ENCODE measurements around the gene PPIL6.
A peak's percentile ranks its signal among the peaks of the same experiment; 100 is the strongest.

PPIL6 gene

DNA sequence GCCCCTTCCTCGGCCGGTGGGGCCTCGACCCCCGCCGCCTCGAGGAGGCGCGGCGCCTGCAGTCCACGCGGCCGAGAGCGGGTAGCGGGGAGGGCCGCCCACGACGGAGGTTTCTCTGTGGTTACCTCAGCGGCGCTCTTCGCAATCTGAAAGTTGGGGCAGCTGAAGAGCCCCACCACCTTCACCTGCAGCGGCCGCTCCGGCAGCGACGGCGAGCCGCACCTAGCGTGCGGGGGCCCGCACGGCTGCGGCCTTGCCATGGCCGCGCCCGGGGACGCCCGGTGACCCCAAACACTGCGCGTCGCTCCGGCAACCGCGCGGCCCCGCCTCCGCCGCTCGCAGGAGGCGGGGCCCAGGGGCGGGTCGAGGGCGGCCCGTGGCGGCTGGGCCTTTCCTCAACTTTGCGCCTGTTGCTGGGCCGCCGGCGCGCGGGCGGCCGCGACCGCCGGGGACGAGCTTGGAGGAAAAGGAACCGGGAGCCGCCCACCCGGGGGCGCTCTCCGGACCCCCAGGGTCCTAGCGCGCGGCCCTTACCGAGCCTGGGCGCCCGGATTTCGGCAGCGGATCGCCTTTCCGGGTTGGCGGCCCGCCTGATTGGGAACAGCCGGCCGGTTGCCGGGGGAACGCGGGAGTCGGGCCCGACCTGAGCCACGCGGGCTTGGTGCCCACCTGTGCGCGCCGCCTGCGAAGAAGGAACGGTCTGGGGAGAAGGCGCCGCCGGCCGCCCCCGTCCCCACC lies at the start of gene PPIL6, which contains the start of gene SMPD2:
Gene PPIL6, minus strand, starts transcription at position 298 of the 738 bp plus-strand sequence. Its CDS starts 38 bp downstream, at position 260.
Gene SMPD2, plus strand, starts transcription at position 394 of the 738 bp plus-strand sequence. CDS start 398 bp downstream, outside the sequence.
- DNase-seq (ENCODE audit: low read depth in 1 of 2, low spot score in 1 of 2) = peak; percentile 52 to 72

DNA sequence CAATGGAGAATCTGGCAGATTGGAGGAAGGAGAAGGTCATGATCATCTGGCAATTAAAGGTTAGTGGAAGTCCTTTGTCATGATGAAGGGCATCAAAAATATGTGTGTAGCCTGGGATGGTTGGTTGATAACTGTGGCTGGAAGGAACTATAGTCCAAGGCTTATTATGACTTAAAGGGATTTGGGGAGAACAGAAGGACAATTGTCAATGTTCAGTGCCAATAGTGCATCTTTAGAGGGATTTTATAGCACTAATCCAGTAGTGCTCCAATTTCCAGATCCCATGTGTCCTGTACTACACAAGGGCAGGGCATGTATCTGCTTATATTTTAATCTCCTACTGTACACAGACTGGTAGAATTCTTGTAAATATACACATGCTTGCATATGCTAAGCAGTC lies 47.6 kb upstream of the PPIL6 start:
- no peak for DNase-seq (ENCODE audit: low read depth in 1 of 2, low spot score in 1 of 2)

DNA sequence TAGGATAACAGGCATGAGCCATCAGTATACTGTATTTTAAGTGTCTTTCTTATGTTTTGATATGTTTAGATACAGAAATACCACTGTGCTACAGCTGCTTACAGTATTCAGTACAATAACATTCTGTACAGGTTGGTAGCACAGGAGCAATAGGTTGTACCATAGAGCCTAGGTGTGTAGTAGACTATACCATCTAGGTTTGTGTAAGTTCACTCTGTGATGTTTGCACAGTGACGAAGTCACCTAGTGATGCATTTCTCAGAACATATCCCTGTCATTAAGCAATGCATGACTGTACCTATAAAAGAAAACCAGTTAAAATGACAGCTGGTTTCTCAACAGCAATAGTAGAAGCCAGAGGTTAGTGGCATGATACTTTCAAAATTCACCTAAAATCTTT lies 45.6 kb upstream of the PPIL6 start:
- DNase-seq (ENCODE audit: low read depth in 1 of 2, low spot score in 1 of 2) = no peak

DNA sequence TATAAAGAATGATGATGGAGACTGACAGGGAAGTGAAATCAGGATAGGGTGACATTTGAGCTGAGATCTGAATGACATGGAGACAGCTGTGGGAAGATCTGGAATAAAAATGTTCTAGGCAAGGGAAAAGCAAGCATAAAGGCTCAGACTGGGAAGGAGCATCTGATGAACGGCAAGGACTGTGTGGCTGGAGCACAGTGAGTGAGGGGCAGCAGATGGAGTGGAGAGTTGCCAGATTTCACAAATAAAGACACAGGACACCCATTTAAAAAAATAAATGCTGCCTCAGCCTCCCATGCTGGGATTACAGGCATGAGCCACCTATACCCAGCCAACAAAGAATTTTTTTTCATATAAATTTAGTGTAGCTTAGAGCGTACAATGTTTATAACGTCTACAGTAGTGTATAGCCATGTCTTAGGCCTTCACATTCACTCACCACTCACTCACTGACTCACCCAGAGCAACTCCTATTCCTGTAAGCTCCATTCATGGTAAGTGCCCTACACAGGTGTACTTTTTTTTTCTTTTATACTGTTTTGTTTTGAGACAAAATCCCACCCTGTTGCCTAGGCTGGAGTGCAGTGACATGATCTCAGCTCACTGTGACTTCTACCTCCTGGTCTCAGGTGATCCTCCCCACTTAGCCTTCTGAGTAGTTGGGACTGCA lies 45.0 kb upstream of the PPIL6 start:
- DNase-seq (ENCODE audit: low read depth in 1 of 2, low spot score in 1 of 2) = no peak

DNA sequence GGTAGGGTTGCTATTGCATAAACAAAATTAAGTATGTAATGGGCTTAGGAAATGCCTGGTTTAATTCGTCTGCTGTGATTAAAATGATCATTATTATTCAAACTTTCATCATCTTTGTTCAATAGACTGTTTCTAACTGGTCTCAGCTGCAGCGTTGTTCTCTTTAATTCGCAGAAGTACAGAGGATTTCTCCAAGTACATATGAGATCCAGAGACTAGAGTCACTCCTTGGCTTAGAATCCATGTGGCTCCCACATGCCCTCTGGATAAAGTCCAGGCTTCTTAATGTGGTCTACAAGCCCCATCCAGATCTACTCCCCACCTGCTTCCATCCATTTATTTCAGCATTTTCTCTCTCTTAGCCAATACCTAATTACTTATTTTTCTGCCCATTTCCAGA lies 43.7 kb upstream of the PPIL6 start:
- DNase-seq (ENCODE audit: low read depth in 1 of 2, low spot score in 1 of 2) = no peak

DNA sequence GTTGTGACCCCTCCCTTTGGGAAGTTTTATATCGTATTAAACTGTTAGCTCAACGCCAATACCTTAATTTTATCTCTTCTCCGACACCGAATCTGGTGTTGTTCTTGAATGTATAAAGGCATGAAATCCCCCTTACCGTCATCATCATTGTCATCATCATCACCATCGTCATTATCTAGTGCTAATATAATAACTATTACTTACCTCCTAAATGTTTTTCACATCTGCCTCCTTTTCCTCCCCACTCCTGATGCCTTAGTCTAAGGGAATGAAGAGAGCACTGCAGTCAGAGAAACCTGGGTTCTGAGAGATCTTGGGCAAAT lies 43.3 kb upstream of the PPIL6 start:
- DNase-seq (ENCODE audit: low read depth in 1 of 2, low spot score in 1 of 2) = no peak

DNA sequence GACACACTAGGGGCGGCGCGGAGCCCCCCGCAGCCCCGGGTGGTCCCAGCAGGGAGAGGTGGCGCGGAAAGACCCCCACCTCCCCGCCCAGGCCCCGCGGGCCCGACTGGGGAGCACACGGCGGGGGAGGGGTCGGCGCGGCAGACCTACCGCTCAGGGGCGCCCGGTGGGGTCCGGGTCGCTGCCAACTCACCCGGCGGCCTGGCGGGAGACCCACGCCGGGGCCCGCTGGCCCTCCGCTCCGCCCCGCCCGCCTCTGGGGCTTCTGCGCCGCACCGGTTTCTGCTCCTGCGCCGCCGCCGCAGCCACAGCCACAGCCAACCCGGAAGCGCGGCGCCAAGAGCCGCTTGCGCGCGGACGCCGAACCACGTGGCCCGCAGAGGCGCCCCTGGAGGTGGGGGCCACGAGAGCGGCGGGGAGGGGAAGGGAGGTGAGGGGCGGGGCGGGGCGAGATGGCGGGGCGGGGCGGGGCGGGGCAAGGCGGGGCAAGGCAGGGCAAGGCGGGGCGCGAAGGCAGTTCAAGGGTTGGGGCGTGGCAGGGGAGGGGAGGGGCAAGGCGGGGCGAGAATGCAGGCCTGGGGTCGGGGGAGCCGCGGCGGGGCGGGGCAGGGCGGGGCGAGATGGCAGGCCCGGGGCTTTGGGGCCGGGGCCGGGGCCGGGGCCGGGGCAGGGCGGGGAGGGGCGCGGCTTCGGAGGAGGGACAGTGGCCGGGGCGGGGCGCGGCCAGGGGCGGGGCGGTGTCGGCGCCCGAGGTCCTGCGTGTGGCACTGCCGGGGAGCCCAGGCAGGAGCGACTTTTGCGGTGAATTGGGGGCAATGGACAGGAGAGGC lies 42.7 kb upstream of the PPIL6 start, which contains the start of gene ZBTB24:
Gene ZBTB24, minus strand, starts transcription at position 315 of the 830 bp plus-strand sequence. CDS start 1,193 bp downstream, outside the sequence.
- peak; percentile 76 to 89 for DNase-seq (ENCODE audit: low read depth in 1 of 2, low spot score in 1 of 2)

DNA sequence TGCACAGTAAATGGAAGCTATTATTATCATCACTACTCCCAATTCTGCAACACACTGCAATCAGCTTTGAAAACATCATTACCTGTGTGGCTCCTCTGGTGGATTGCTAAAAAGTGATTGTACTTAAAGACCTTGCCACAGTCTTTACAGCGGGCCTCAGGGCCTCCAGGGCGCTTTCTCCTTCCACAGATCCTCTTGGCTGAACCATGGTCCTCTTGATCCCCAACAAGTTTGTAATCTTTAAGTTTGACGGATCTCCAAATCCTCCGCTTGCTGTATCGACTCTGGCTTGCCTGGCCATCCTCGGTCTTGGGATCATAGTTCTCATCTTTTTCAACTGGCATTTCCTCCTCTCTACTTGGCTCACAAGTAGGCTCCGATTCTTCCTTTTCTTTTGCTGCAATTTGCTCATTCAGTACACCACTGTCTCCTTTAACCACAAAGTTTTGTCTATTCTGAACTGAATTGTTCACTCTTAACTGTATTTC lies 40.6 kb upstream of the PPIL6 start:
- DNase-seq (ENCODE audit: low read depth in 1 of 2, low spot score in 1 of 2) = no peak

DNA sequence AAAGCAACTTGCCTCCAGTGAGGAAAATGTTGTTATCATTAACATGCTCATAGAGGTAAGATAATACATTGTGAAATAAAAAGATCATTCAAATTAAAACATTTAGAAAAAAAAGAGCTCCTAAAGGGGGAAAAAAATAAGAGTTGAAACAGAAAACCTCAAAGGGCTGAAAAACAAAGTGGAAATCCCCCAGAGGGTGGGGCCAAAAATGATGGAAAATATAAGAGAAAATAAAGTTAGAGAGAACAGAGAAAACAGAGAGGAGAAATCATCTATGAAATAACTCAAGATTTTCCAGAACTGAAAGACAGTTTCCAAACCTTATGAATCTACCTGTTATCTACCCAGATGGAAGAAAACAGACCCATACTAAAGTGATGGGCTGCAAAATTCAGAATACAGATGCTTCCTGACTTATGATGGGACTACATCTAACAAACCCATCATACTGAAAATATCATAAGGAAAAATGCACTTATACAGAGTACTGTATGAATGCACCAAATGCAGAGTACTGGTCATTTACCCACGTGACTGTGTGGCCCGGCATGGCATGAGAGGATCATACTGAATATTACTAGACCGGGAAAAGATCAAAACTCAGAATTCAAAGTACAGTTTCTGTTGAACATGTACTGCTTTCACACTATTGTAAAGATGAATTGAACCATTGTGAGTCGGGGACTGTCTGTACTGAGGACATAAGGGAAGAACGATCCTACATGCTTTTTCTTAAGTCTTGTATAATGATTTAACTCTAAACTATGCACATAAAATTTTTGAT lies 38.6 kb upstream of the PPIL6 start:
- no peak for DNase-seq (ENCODE audit: low read depth in 1 of 2, low spot score in 1 of 2)

DNA sequence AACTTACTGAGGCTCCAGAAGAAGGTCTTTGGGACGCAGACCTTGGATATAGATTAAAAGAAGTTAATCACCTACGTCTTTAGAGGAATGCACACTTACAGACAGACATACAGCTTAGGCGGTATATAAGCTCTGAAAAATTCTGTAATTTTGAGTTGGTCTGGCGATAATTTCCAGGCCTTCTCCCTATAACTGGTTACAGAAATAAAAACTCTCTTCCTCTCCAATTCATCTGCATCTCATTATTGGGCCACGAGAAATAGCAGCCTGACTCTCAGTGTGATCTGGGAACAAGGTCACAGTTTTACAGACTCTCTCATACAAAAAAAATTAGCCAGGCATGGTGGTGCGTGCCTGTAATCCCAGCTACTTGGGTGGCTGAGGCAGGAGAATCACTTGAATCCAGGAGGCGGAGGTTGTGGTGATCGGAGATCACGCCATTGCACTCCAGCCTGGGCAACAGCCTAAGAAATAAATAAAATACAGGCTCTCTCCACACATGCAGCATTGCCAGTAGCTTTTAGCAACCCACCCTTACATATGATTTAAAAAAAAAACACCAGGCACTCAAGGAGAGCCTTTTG lies 37.9 kb upstream of the PPIL6 start:
- DNase-seq (ENCODE audit: low read depth in 1 of 2, low spot score in 1 of 2) = no peak

DNA sequence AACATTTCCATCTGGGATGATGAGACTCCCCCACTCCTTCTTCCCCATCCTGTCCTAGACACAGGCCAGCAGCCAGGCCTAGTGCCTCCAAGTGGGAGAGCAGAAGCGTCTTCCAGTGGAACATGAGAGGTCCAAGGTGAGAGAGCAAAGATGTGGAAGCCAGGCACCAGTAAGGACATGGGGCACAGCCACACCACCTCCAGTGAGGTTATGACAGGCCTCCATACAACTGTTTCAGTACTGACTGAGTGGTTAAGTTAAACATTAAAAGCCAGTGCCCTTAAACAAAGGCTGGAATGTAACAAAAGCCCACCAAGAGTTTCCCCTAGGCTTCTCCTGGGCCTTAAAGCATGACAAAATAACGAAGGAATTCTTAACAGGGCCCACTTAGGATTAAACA lies 37.3 kb upstream of the PPIL6 start:
- DNase-seq (ENCODE audit: low read depth in 1 of 2, low spot score in 1 of 2) = no peak

DNA sequence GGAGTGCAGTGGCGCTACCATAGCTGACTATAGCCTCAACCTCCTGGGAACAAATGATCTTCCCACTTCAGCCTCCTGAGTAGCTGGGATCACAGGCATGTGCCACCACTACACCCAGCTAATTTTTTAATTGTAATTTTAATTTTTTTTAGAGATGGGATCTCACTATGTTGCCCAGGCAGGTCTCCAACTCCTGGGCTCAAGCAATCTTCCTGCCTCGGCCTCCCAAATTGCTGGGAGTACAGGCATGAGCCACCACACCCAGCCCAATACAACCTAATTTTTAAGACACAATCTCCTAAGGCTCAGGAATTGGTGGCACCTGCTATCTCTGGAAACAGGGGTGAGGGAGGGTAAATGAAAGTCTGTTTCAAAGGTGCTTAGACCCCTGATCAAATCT lies 36.8 kb upstream of the PPIL6 start:
- no peak for DNase-seq (ENCODE audit: low read depth in 1 of 2, low spot score in 1 of 2)

DNA sequence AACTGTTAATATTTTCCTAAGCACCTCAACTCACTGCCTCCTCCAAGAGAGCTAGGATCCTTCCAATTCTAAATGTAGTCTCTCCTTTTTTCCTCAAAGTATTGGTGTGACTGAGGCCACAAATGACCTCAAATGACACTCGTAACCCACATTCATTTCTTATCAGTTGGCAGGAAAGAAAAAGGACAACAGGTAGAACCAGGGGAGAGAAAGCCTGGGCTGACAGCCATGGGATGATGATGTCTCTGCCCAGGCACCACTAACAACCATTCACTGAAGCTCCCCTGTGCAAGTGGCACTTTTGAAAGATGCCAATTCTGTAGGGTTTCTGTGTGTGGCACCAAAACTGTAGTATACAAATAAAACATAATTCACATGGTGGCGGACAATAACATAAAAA lies 35.2 kb upstream of the PPIL6 start:
- no peak for DNase-seq (ENCODE audit: low read depth in 1 of 2, low spot score in 1 of 2)

DNA sequence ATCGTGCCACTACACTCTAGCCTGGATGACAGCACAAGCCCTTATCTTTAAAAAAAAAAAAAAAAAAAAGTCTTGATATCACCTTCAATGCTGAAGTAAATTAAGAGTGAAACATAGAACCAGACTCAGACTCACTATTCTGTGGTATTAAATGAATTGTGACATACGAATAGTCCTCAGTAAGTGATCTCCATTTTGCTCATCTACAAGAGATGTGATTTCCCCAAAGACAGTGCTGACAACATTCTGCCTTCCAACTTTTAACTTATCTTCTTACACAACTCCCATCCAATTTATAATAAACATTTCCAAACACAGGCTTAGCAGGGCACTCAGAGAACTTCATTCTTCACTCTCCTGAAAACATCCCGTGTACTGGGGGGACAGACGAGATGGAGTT lies 34.6 kb upstream of the PPIL6 start:
- DNase-seq (ENCODE audit: low read depth in 1 of 2, low spot score in 1 of 2) = no peak

DNA sequence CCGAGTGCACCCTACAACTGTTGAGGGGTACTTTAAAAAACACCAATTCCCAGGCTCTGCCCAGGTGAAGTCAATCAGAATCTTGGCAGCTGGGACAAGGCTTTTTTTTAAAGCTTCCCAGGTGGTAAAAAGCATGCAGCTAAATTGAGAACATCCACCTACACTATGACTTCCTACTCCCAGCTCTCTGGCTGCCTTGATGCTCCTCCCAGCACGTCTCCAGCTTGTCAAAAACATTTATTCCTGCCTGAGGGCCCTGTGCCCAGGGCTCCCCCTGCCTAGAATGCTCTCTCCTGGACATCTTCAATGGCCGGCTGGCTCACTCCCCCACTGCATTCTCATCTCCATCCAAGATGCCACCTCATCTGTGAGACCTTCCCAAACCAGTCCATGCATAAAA lies 32.7 kb upstream of the PPIL6 start:
- no peak for DNase-seq (ENCODE audit: low read depth in 1 of 2, low spot score in 1 of 2)

DNA sequence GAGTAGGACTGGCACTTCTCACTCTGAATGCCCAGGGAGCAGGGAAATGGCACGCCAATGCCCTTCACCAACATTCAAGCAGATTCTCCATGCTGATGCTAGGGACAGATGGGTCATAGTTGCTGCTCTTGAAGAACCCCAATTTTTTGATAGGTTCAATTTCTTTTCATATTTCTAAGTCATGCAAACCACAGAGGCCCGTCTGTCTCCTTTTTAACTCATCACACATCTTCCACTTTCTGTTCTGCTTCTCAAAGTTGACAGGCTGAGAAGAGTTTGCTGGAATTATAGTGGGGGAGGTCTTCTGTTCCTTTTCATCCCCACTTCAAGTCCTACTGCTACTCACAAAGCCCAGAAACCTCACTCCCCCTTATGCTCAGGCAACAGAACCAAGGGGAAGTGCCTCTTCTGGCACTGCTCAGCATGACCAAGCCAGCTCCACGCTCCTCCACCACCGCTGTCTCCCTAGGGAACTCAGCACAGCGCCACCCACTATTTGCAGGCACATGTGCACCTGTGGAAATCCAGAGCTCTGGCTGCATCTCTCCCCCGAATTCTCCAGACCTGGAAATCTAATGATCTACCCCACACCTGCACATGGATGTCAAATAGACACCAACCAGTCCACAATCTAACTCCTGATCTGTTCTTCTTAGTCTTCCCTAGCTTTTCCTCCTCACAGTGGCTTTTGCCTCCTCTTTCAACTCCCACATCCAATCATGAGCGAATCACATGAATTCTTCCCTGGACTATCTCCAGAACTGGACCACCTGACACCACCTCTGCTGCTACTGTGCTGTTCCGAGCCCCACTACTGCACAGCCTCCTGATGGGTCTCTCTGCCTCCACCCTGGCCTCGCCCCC lies 31.9 kb upstream of the PPIL6 start:
- no peak for DNase-seq (ENCODE audit: low read depth in 1 of 2, low spot score in 1 of 2)

DNA sequence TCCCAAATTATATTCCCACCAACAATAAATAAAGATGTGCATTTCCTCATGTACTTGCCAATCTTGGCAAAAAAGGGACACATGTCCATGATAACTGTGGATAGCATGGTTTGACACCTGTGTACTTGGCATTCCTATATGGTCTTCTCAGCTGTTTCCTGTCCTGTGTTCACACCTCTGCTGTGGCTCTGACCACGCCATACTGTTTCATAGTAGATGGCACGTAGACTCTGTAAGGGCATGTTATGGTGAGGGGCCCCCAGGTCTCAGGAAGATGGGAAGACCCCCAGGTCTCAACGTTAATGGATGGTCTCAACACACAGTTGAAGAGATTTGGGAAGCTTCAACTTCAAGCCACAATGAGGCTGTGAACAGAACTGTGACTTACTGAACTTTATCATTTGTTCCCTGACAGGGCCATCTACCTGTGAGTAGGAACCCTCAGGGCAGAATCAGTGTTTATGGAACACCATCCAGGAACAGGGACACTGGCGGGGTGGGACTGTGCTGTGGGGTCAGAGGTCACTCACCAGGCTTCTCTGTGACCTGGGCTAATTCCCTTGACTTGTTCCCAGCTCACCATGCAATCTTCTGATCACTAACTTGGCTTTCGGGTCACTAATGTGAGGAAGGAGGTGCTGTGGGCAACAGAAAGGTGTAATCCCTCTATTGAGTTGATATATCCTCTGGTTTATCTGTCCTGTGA lies 30.8 kb upstream of the PPIL6 start:
- no peak for DNase-seq (ENCODE audit: low read depth in 1 of 2, low spot score in 1 of 2)

DNA sequence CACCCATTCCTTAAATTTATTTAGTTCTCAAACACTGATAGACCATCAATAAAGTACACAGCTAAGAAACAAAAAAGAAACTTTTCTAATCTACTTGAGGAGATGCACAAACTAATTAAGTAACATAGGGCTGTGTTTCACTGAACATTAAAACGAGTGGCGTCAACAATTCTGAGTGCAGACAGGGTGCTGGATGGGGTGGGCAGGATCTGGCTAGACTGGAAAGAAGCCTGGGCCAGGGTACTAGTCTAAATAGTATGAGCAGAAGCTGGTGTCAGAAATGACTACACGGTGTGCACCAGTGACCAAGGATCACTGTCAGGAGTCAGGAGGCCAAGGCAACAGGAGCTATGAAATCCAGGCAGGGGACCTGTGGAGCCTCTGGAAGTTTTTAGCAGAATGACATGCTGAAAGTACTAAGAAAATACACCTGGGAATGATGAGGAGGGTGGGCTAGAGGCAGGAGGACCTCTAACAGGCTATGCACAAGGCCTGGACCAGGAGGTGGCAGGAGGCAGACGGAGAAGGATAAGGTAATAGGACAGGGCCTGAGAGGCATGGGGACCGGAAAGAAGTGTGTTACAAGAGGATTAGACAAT lies 29.3 kb upstream of the PPIL6 start:
- no peak for DNase-seq (ENCODE audit: low read depth in 1 of 2, low spot score in 1 of 2)

DNA sequence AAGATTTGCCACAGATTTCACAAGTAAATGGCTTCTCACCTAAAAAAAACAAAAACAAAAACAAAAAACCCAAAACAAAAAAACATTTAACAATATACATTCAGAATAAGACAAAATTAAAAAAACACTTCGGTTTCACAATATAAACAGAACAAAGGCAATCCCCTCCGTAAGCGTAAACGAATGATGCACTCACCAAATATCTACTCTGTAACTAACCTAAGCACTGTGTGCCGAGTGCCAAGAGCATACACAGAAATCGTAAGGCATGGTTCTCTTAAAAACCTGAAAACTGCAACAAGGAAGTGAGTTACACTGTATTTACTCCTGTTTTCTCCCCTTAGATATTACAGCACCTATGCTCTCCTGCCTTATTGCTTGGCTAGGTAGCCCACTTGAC lies 27.3 kb upstream of the PPIL6 start:
- DNase-seq (ENCODE audit: low read depth in 1 of 2, low spot score in 1 of 2) = no peak

Data from activated T-helper 1 cell treated with anti-CD3 and anti-CD28 coated beads, Interleukin-2, amount 50 U/mL, for 16 hours (primary cell).